ENCODE results near the gene PDE8A.

DNA sequence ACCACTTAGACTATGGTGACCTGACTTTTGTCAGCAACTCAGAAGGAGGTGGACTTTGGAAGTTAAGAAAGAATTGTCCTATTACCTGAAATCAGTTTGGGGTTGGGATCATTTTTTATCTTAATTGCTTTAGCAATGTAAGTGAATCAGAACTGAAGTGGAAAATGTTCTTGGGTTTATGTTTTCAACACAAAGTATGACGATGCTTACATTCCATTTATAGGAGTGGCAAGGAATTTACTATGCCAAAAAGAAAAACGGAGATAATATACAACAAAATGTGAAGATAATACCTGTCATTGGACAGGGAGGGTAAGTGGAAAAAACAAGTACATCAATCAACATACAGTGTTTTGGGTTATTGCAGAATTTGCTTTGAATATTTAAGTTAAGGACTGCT is 116.1 kb downstream of the PDE8A start:
- TF ChIP-seq SIX5 (IDR thresholded peaks at IDR 0.05; ENCODE audit: low read depth, low read length, severe bottlenecking), result no peak
- TF ChIP-seq, protein P1, sequence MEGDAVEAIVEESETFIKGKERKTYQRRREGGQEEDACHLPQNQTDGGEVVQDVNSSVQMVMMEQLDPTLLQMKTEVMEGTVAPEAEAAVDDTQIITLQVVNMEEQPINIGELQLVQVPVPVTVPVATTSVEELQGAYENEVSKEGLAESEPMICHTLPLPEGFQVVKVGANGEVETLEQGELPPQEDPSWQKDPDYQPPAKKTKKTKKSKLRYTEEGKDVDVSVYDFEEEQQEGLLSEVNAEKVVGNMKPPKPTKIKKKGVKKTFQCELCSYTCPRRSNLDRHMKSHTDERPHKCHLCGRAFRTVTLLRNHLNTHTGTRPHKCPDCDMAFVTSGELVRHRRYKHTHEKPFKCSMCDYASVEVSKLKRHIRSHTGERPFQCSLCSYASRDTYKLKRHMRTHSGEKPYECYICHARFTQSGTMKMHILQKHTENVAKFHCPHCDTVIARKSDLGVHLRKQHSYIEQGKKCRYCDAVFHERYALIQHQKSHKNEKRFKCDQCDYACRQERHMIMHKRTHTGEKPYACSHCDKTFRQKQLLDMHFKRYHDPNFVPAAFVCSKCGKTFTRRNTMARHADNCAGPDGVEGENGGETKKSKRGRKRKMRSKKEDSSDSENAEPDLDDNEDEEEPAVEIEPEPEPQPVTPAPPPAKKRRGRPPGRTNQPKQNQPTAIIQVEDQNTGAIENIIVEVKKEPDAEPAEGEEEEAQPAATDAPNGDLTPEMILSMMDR (IDR thresholded peaks at IDR 0.05 in 2 of 3, conservative IDR thresholded peaks at IDR 0.05 in 1 of 3; ENCODE audit: control insufficient read depth in 2 of 3, extremely low read depth in 1 of 3, insufficient read depth in 1 of 3, low read depth in 3 of 3, low read length in 3 of 3), result no peak
